ENCODE measurements around the gene ISYNA1. TPM values are rescaled to one million over a fixed set of nuclear protein-coding genes. Genes with fewer than 3 reads are reported as not detected.

ISYNA1 gene
- total and polyA plus RNA-seq, 7 donors, result 6.3 to 17.0 (median 9.8) TPM

DNA sequence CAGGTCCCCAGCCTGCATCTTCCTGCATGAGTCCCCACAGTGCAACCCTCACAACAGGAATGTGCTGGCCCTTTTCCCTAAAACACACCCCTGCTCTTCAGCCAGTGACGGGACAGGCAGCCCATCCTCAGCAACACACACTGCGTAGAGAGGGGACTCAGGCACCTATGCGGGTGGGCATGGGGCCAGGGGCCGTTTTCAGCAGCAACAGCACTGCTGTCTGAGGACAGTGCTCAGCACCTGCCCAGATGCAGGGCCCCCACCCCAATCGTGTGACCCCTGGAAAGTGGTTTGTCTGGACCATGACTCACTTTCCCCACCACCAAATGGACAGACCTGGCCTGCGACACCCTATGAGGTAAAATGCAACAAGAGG is 28.0 kb upstream of the ISYNA1 start:
- Histone ChIP-seq H3K9me3 (no peaks in the 10 kb centered on the region), H3K4me3 (no peak overlapping the region), H3K36me3 (ENCODE audit: insufficient read depth in 1 of 2, low read depth in 1 of 2) (peaks cover 0 to 22% of the 10 kb centered on the region in 2 donors), H3K27ac (peak overlapping the region; percentile 88), H3K27me3 (ENCODE audit: insufficient read depth in 3 of 3, low read length in 2 of 3) (no peaks in the 10 kb centered on the region), H3K4me1 (peaks cover 73% of the 10 kb centered on the region)
- ATAC-seq (no peak), DNase-seq (no peak)
- WGBS, 3 donors, result 78 to 82% (median 79%) methylated on average over 6 of the region's 6 CpGs
- TF ChIP-seq CTCF (IDR thresholded peaks at IDR 0.05), result no peak
- intact Hi-C loops (cut with DNase I), result loop anchor here in 1 of 2 donors (5.0 to 10.0 kb wide), 2 partner anchors 106 to 189 kb away; partner anchors contain the start of gene UBA52

DNA sequence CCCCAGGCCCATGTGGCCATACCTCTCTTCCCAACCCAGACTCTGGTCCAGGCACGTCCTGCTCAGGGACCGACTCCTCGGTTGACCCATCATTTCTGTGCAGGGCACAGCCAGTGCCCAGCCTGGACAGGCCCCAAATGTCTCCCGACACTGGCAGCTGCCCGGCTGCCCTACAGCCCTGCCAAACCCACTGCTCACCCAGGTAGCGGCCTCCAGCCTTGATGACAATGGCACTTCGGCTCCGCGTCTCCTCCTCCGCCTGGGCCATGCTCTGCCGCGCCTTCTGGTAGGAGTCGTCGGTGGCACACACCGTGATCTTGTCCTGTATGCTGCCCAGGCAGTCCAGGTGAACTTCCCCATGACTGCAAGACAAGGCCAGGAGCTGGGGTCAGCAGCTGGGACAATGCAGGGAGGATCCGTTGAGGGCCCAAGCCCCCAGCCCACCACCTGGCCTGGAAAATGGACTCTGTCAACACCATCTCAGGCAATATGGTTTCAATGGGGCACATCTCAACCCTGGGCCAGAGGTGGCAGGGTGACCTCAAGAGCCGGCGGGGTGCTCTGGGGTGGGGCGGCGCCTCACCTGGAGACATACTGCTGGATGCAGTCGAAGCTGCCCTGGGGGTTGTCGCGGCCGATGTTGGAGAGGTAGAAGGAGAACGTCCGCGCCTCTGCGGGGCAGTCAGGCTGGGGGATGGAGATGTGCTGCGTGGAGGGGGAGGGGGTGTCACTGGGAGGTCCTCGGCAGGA is 27.5 kb upstream of the ISYNA1 start:
- peaks cover 0 to 22% of the 10 kb centered on the region in 2 donors for H3K36me3 ChIP-seq (ENCODE audit: insufficient read depth in 1 of 2, low read depth in 1 of 2)
- DNase-seq (no peak), ATAC-seq (no peak)
- H3K9me3 ChIP-seq, result no peaks in the 10 kb centered on the region
- peaks cover 74% of the 10 kb centered on the region for H3K4me1 ChIP-seq
- intact Hi-C loops (cut with DNase I), result loop anchor here in 1 of 2 donors (5.0 to 10.0 kb wide), 2 partner anchors 107 to 189 kb away; partner anchors contain the start of gene UBA52
- no peak overlapping the region for H3K4me3 ChIP-seq
- no peaks in the 10 kb centered on the region for H3K27me3 ChIP-seq (ENCODE audit: insufficient read depth in 3 of 3, low read length in 2 of 3)
- no peak for TF ChIP-seq CTCF (IDR thresholded peaks at IDR 0.05)
- peak overlapping the region; percentile 88 for H3K27ac ChIP-seq
- 66 to 76% (median 71%) methylated on average over 30 of the region's 30 CpGs for WGBS, 3 donors

- H3K27ac ChIP-seq, result peak overlapping the region; percentile 88
- TF ChIP-seq CTCF (IDR thresholded peaks at IDR 0.05), result no peak
- peak in 3 of 4 donors; percentile 2 to 10 (median 8) for ATAC-seq
- WGBS, 3 donors, result 3 to 4% (median 3%) methylated on average over 8 of the region's 8 CpGs
- H3K36me3 ChIP-seq (ENCODE audit: insufficient read depth in 1 of 2, low read depth in 1 of 2), result peaks cover 0 to 24% of the 10 kb centered on the region in 2 donors
- DNase-seq, result peak; percentile 77 to 87
- intact Hi-C loops (cut with DNase I), result loop anchor here in 1 of 2 donors (5.0 to 10.0 kb wide), 2 partner anchors 108 to 190 kb away; partner anchors contain the start of gene UBA52
- peaks cover 74% of the 10 kb centered on the region for H3K4me1 ChIP-seq
- no peaks in the 10 kb centered on the region for H3K27me3 ChIP-seq (ENCODE audit: insufficient read depth in 3 of 3, low read length in 2 of 3)
- H3K9me3 ChIP-seq, result no peaks in the 10 kb centered on the region
- no peak overlapping the region for H3K4me3 ChIP-seq
Observed at GRCh38 chr19:18464646-18465045, 26.7 kb upstream of the ISYNA1 start.

DNA sequence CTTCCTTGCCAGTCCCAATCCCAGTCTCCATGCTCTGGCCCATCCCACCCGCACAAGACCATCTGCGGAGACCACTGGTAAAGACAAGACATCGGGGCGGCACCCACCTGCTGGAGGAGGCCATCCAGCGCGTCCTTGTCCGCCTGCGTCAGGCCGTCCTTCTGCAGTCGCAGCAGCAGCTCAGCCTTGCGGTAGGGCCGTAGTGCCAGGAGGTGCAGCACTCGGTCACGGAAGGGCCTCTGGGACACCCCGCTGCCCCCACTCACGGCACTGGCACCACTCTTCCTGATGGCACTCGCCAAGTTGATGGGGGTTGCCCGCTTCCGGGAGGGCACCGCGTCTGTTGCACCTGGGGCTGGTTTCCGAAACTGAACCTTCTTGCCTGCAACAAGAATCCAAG is 23.5 kb upstream of the ISYNA1 start:
- TF ChIP-seq CTCF (IDR thresholded peaks at IDR 0.05), result no peak
- Histone ChIP-seq H3K9me3 (no peaks in the 10 kb centered on the region), H3K4me3 (no peak overlapping the region), H3K27ac (peak overlapping the region; percentile 88), H3K27me3 (ENCODE audit: insufficient read depth in 3 of 3, low read length in 2 of 3) (no peaks in the 10 kb centered on the region), H3K4me1 (peaks cover 69% of the 10 kb centered on the region), H3K36me3 (ENCODE audit: insufficient read depth in 1 of 2, low read depth in 1 of 2) (peaks cover 0 to 30% of the 10 kb centered on the region in 2 donors)
- DNase-seq, result no peak
- WGBS, 3 donors, result 73 to 88% (median 74%) methylated on average over 22 of the region's 22 CpGs
- intact Hi-C loops (cut with DNase I), result loop anchor here in 1 of 2 donors (10.0 kb wide), 1 partner anchor 193 kb away; no protein-coding TSS in a partner anchor
- ATAC-seq, result no peak
